Stimulated activated CD8-positive, alpha-beta memory T cell treated with anti-CD3 and anti-CD28 coated beads, Interleukin-12 subunit alpha, Interleukin-12 subunit beta, amount 100 ng/mL, for 24 hours (primary cell): ENCODE measurements around the gene PAIP1.
"Not testable (repeated sequence)": the region's sequence is repeated elsewhere in the genome, so short reads cannot be mapped to it uniquely, and the experiment has no call there.

Experiments
- DNase-seq: peaks from one replicate; pipeline ENCODE4 v3.0.0-alpha.2; 2020; ENCODE audit errors: extremely low read depth

PAIP1 gene

GRCh38 chr5:43556857-43557542 is at the start of gene PAIP1:
Gene PAIP1 (minus strand): TSS chr5:43557077. CDS start chr5:43556846, 231 bp downstream.
- DNase-seq = peak; percentile 53

- no peak for DNase-seq
These were observed 49.5 kb upstream of the PAIP1 start for GRCh38 chr5:43606351-43606750.

GRCh38 chr5:43604699-43605098 is 47.8 kb upstream of the PAIP1 start:
- DNase-seq = no peak

GRCh38 chr5:43603344-43604217 is 46.7 kb upstream of the PAIP1 start:
- peak; percentile 32 for DNase-seq

GRCh38 chr5:43602461-43603343 is 45.8 kb upstream of the PAIP1 start, which contains the start of gene NNT:
Gene NNT (plus strand): TSS chr5:43603180. CDS start chr5:43609196, 6,016 bp downstream.
- peak; percentile 50 for DNase-seq

- no peak for DNase-seq
These were observed 44.8 kb upstream of the PAIP1 start for GRCh38 chr5:43601454-43602260.

- DNase-seq = not testable (repeated sequence)
These were observed 42.0 kb upstream of the PAIP1 start for GRCh38 chr5:43598927-43599326.

- DNase-seq = no peak
These were observed 35.5 kb upstream of the PAIP1 start for GRCh38 chr5:43592363-43592762.

GRCh38 chr5:43590700-43591099 is 33.8 kb upstream of the PAIP1 start:
- no peak for DNase-seq

GRCh38 chr5:43589310-43589709 is 32.4 kb upstream of the PAIP1 start:
- DNase-seq = no peak

- DNase-seq = no peak
These were observed 32.0 kb upstream of the PAIP1 start for GRCh38 chr5:43588842-43589241.

- no peak for DNase-seq
These were observed 27.4 kb upstream of the PAIP1 start for GRCh38 chr5:43584166-43584699.

- no peak for DNase-seq
These were observed 26.8 kb upstream of the PAIP1 start for GRCh38 chr5:43583724-43584123.

- DNase-seq = no peak
These were observed 25.5 kb upstream of the PAIP1 start for GRCh38 chr5:43582082-43583005.

GRCh38 chr5:43581398-43581797 is 24.5 kb upstream of the PAIP1 start:
- DNase-seq = no peak

- DNase-seq = not testable (repeated sequence)
These were observed 23.7 kb upstream of the PAIP1 start for GRCh38 chr5:43580402-43581210.

GRCh38 chr5:43573058-43573457 is 16.2 kb upstream of the PAIP1 start:
- no peak for DNase-seq

- no peak for DNase-seq
These were observed 15.5 kb upstream of the PAIP1 start for GRCh38 chr5:43572357-43572756.

GRCh38 chr5:43571237-43571636 is 14.4 kb upstream of the PAIP1 start:
- DNase-seq = no peak
